WTC11 (cell line): ENCODE data around the gene CCDC107. TPM values are rescaled to one million over a fixed set of nuclear protein-coding genes. Genes with fewer than 3 reads are reported as not detected.
A peak's percentile ranks its signal among the peaks of the same experiment; 100 is the strongest.

Source experiments
- CBFB ChIP-seq: sonication (generic); formaldehyde crosslinking; IDR thresholded peaks from 2 replicates; pipeline ENCODE4 v1.8.1; 2022; ENCODE audit warnings: mild to moderate bottlenecking, low read depth, missing genetic modification reagents
- E2F4 ChIP-seq: sonication (generic); formaldehyde crosslinking; IDR thresholded peaks from 2 replicates; pipeline ENCODE4 v1.8.1; 2022; ENCODE audit warnings: low read depth, mild to moderate bottlenecking, moderate library complexity, missing genetic modification reagents, borderline replicate concordance
- ETV6 ChIP-seq: sonication (generic); formaldehyde crosslinking; IDR thresholded peaks from 2 replicates; pipeline ENCODE4 v1.8.1; 2022; ENCODE audit warnings: mild to moderate bottlenecking, missing genetic modification reagents
- FOXP1 ChIP-seq: sonication (generic); formaldehyde crosslinking; IDR thresholded peaks from 2 replicates; pipeline ENCODE4 v1.8.0; 2022; ENCODE audit warnings: missing genetic modification reagents, mild to moderate bottlenecking, moderate library complexity, borderline replicate concordance
- GTF2I ChIP-seq: fragments of 250-450 bp; sonication (Bioruptor Pico); conservative IDR thresholded peaks from 2 replicates; pipeline ENCODE4 v1.4.0; 2021; ENCODE audit warnings: mild to moderate bottlenecking
- HMGXB4 ChIP-seq: sonication (generic); formaldehyde crosslinking; IDR thresholded peaks from 2 replicates; pipeline ENCODE4 v1.8.1; 2023; ENCODE audit warnings: mild to moderate bottlenecking, moderate library complexity, missing genetic modification reagents
- IRF2 ChIP-seq: sonication (generic); formaldehyde crosslinking; IDR thresholded peaks from 2 replicates; pipeline ENCODE4 v1.8.0; 2022; ENCODE audit warnings: low read depth, missing genetic modification reagents, borderline replicate concordance
- KAT7 ChIP-seq: sonication (generic); formaldehyde crosslinking; IDR thresholded peaks from 2 replicates; pipeline ENCODE4 v1.8.1; 2023; ENCODE audit warnings: missing genetic modification reagents, mild to moderate bottlenecking, borderline replicate concordance
- MAX ChIP-seq: sonication (generic); formaldehyde crosslinking; IDR thresholded peaks from 2 replicates; pipeline ENCODE4 v1.8.0; 2022; ENCODE audit warnings: mild to moderate bottlenecking, missing genetic modification reagents
- PRRX2 ChIP-seq: fragments of 250-450 bp; sonication (Bioruptor Pico); IDR thresholded peaks from 2 replicates; pipeline ENCODE4 v1.8.0; 2021; ENCODE audit warnings: mild to moderate bottlenecking
- RORB ChIP-seq: fragments of 250-450 bp; sonication (Bioruptor Pico); IDR thresholded peaks from 2 replicates; pipeline ENCODE4 v1.9.0; 2021; ENCODE audit warnings: mild to moderate bottlenecking
- SMAD3 ChIP-seq: sonication (generic); formaldehyde crosslinking; IDR thresholded peaks from 2 replicates; pipeline ENCODE4 v1.8.0; 2022; ENCODE audit warnings: missing genetic modification reagents, mild to moderate bottlenecking, borderline replicate concordance
- SMAD4 ChIP-seq: sonication (generic); formaldehyde crosslinking; IDR thresholded peaks from 2 replicates; pipeline ENCODE4 v1.8.0; 2022; ENCODE audit warnings: mild to moderate bottlenecking, missing genetic modification reagents
- STAT6 ChIP-seq: sonication (generic); formaldehyde crosslinking; conservative IDR thresholded peaks from 2 replicates; pipeline ENCODE4 v1.8.1; 2023; ENCODE audit warnings: mild to moderate bottlenecking, low read depth, missing genetic modification reagents, moderate library complexity
- TP53 ChIP-seq: sonication (generic); formaldehyde crosslinking; IDR thresholded peaks from 2 replicates; pipeline ENCODE4 v1.8.1; 2023; ENCODE audit warnings: mild to moderate bottlenecking, missing genetic modification reagents
- USF1 ChIP-seq: sonication (generic); formaldehyde crosslinking; IDR thresholded peaks from 2 replicates; pipeline ENCODE4 v1.8.0; 2022; ENCODE audit warnings: mild to moderate bottlenecking, missing genetic modification reagents
- ZBTB21 ChIP-seq: sonication (generic); formaldehyde crosslinking; IDR thresholded peaks from 2 replicates; pipeline ENCODE4 v1.8.1; 2023; ENCODE audit warnings: mild to moderate bottlenecking, missing genetic modification reagents, borderline replicate concordance
- ZNF121 ChIP-seq: sonication (generic); formaldehyde crosslinking; IDR thresholded peaks from 2 replicates; pipeline ENCODE4 v1.8.0; 2023; ENCODE audit warnings: missing genetic modification reagents
- ZNF138 ChIP-seq: sonication (generic); formaldehyde crosslinking; conservative IDR thresholded peaks from 2 replicates; pipeline ENCODE4 v1.8.1; 2022; ENCODE audit warnings: mild to moderate bottlenecking, moderate library complexity, missing genetic modification reagents
- ZNF263 ChIP-seq: sonication (generic); formaldehyde crosslinking; IDR thresholded peaks from 2 replicates; pipeline ENCODE4 v1.8.1; 2022; ENCODE audit warnings: low read depth, mild to moderate bottlenecking, moderate library complexity, missing genetic modification reagents
- ZNF396 ChIP-seq: fragments of 250-450 bp; sonication (Bioruptor Pico); IDR thresholded peaks from 2 replicates; pipeline ENCODE4 v1.8.0; 2021; ENCODE audit warnings: mild to moderate bottlenecking, moderate library complexity, borderline replicate concordance
- ZNF416 ChIP-seq: fragments of 250-450 bp; sonication (Bioruptor Pico); IDR thresholded peaks from 2 replicates; pipeline ENCODE4 v1.9.0; 2021; ENCODE audit warnings: mild to moderate bottlenecking, inconsistent platforms
- total RNA-seq: library from RNA; stranded (reverse); gene quantifications from 3 replicates; pipeline ENCODE4 v1.2.3, GENCODE V29; 2021
- TF ChIP-seq, protein P1 (sequence below): sonication (generic); formaldehyde crosslinking; IDR thresholded peaks from 2 replicates; pipeline ENCODE4 v1.8.1; 2023; ENCODE audit warnings: mild to moderate bottlenecking, missing genetic modification reagents, borderline replicate concordance
- TF ChIP-seq, protein P2 (sequence below): fragments of 250-450 bp; sonication (Bioruptor Pico); IDR thresholded peaks from 2 replicates; pipeline ENCODE4 v2.1.2; 2022; ENCODE audit warnings: mild to moderate bottlenecking, moderate library complexity
- TF ChIP-seq, protein P3 (sequence below): fragments of 200-600 bp; IDR thresholded peaks from 2 replicates; pipeline ENCODE4 v1.8.0; 2022; ENCODE audit warnings: antibody characterized with exemption

The CCDC107 gene
- total RNA-seq, 1 experiment from 2014 or later = 10.8 TPM

- TF ChIP-seq HMGXB4 = peak; percentile 74; the same call in 1 of the 2 replicates
- no peak for TF ChIP-seq CBFB (CRISPR knock-in tag)
- TF ChIP-seq RORB (CRISPR knock-in tag) = no peak
- TF ChIP-seq ETV6 (CRISPR knock-in tag) = peak; percentile 99
- peak; percentile 86; the same call in 1 of the 2 replicates for TF ChIP-seq FOXP1 (CRISPR knock-in tag)
- TF ChIP-seq MAX (CRISPR knock-in tag) = peak; percentile 98
- TF ChIP-seq SMAD3 = no peak; the same call in 1 of the 2 replicates
- no peak for TF ChIP-seq ZNF416 (CRISPR knock-in tag)
- TF ChIP-seq IRF2 = no peak
- TF ChIP-seq PRRX2 = no peak
- TF ChIP-seq, protein P1, sequence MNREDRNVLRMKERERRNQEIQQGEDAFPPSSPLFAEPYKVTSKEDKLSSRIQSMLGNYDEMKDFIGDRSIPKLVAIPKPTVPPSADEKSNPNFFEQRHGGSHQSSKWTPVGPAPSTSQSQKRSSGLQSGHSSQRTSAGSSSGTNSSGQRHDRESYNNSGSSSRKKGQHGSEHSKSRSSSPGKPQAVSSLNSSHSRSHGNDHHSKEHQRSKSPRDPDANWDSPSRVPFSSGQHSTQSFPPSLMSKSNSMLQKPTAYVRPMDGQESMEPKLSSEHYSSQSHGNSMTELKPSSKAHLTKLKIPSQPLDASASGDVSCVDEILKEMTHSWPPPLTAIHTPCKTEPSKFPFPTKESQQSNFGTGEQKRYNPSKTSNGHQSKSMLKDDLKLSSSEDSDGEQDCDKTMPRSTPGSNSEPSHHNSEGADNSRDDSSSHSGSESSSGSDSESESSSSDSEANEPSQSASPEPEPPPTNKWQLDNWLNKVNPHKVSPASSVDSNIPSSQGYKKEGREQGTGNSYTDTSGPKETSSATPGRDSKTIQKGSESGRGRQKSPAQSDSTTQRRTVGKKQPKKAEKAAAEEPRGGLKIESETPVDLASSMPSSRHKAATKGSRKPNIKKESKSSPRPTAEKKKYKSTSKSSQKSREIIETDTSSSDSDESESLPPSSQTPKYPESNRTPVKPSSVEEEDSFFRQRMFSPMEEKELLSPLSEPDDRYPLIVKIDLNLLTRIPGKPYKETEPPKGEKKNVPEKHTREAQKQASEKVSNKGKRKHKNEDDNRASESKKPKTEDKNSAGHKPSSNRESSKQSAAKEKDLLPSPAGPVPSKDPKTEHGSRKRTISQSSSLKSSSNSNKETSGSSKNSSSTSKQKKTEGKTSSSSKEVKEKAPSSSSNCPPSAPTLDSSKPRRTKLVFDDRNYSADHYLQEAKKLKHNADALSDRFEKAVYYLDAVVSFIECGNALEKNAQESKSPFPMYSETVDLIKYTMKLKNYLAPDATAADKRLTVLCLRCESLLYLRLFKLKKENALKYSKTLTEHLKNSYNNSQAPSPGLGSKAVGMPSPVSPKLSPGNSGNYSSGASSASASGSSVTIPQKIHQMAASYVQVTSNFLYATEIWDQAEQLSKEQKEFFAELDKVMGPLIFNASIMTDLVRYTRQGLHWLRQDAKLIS (CRISPR knock-in tag) = 0 out of 2 replicates have a peak, but pooled peaks have one; percentile 65
- TF ChIP-seq STAT6 (CRISPR knock-in tag) = no peak
- TF ChIP-seq GTF2I (CRISPR knock-in tag) = no peak
- TF ChIP-seq SMAD4 = no peak
- no peak; the same call in 1 of the 2 replicates for TF ChIP-seq ZBTB21 (CRISPR knock-in tag)
- TF ChIP-seq TP53 (CRISPR knock-in tag) = no peak
- TF ChIP-seq E2F4 (CRISPR knock-in tag) = no peak; the same call in 1 of the 2 replicates
- TF ChIP-seq, protein P2, sequence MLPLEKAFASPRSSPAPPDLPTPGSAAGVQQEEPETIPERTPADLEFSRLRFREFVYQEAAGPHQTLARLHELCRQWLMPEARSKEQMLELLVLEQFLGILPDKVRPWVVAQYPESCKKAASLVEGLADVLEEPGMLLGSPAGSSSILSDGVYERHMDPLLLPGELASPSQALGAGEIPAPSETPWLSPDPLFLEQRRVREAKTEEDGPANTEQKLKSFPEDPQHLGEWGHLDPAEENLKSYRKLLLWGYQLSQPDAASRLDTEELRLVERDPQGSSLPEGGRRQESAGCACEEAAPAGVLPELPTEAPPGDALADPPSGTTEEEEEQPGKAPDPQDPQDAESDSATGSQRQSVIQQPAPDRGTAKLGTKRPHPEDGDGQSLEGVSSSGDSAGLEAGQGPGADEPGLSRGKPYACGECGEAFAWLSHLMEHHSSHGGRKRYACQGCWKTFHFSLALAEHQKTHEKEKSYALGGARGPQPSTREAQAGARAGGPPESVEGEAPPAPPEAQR (CRISPR knock-in tag) = no peak
- TF ChIP-seq, protein P3, sequence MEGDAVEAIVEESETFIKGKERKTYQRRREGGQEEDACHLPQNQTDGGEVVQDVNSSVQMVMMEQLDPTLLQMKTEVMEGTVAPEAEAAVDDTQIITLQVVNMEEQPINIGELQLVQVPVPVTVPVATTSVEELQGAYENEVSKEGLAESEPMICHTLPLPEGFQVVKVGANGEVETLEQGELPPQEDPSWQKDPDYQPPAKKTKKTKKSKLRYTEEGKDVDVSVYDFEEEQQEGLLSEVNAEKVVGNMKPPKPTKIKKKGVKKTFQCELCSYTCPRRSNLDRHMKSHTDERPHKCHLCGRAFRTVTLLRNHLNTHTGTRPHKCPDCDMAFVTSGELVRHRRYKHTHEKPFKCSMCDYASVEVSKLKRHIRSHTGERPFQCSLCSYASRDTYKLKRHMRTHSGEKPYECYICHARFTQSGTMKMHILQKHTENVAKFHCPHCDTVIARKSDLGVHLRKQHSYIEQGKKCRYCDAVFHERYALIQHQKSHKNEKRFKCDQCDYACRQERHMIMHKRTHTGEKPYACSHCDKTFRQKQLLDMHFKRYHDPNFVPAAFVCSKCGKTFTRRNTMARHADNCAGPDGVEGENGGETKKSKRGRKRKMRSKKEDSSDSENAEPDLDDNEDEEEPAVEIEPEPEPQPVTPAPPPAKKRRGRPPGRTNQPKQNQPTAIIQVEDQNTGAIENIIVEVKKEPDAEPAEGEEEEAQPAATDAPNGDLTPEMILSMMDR = no peak
- TF ChIP-seq ZNF396 (CRISPR knock-in tag) = no peak
- no peak for TF ChIP-seq ZNF263 (CRISPR knock-in tag)
- no peak; the same call in 1 of the 2 replicates for TF ChIP-seq KAT7
- no peak for TF ChIP-seq ZNF138 (CRISPR knock-in tag)
- TF ChIP-seq USF1 (CRISPR knock-in tag) = peak; percentile 82
- TF ChIP-seq ZNF121 (CRISPR knock-in tag) = 0 out of 2 replicates have a peak, but pooled peaks have one; percentile 25
Observed at GRCh38 chr9:35657546-35658136, 451 bp upstream of the CCDC107 start, which contains the start of gene RMRP (continued).
